Stimulated activated CD8-positive, alpha-beta memory T cell treated with anti-CD3 and anti-CD28 coated beads, Interleukin-12 subunit alpha, Interleukin-12 subunit beta, amount 100 ng/mL, for 24 hours (primary cell): ENCODE results near the gene GPR152.
"Not testable (repeated sequence)": the region's sequence is repeated elsewhere in the genome, so short reads cannot be mapped to it uniquely, and the experiment has no call there.

Experiments used
- DNase-seq: peaks from one replicate; pipeline ENCODE4 v3.0.0-alpha.2; 2020; ENCODE audit errors: extremely low read depth

The GPR152 gene

GRCh38 chr11:67489885-67490726, 37.6 kb upstream of the GPR152 start:
- no peak for DNase-seq

DNA sequence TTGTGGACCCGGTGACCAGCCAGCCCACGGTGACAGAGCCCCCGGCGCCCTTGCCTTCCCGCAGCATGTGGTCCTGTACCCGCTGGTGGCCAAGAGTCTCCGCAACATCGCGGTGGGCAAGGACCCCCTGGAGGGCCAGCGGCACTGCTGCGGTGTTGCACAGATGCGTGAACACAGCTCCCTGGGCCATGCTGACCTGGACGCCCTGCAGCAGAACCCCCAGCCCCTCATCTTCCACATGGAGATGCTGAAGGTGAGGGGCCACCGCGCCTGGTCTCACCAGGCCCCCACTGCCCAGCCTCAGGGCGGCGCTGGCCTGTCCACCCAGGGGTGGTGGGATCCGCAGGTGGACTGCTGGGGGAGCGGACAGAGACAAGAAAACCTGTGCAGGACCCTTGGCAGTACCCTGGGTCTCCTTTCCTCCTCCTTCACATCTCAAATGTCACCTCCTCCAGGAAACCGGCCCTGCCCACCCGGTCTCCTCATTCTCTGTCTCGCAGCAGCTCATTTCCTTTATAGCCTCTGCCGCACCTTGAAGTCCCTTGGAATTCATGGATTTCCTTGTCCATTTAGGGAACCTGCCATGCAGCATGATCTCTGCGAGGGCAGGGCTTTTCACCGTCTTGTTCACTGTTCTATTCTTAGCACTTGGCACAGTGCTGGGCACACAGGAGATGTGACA, 36.8 kb upstream of the GPR152 start:
- DNase-seq = no peak

DNA sequence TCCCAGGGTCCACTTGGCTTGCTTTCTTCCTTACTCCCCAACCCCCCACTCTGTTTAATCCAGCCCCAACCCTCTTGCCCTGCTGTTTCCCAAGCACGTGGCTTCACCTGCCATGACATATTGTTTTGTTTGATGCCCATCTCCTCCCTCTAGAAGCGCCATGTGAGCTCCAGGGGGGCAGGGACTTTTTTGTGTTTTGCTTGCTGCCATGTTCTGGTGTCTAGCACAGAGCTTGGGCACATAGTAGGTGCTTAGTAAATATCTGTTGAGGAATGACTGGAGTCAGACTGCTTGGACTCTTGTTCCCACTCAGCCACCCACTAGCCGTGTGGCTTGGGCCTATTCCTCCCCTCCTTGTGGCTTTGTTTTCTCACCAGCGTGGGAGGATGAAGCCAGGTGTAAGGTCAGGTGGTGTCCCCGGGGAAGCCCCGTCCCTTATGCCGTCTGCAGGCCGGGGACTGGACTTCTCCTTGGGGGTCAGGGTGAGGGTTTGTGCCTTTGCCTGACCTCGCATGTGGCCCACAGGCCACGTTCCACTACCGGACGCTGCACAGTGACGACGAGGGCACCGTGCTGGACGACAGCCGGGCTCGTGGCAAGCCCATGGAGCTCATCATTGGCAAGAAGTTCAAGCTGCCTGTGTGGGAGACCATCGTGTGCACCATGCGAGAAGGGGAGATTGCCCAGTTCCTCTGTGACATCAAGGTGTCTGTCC, 34.1 kb upstream of the GPR152 start:
- DNase-seq = no peak

DNA sequence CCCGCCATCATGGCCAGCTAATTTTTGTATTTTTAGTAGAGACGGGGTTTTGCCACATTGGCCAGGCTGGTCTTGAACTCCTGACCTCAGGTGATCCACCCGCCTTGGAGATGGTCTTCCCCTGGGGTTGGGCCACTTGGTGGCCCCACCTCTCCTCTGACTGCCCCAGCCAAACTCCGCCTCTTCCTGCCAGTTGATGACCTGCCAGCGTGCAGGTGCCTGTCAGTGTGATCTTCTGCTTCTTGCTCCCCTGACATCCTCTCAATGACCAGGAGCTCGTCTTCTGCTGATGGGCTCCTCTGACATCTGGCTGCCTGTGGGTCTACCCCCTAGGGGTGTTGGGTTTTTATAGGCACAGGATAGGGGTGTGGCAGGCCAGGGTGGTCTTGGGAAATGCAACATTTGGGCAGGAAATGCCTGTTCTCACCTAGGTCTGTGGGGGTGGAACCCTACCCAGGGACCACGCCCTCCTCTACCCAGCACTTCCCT, 33.4 kb upstream of the GPR152 start:
- DNase-seq = not testable (repeated sequence)

DNA sequence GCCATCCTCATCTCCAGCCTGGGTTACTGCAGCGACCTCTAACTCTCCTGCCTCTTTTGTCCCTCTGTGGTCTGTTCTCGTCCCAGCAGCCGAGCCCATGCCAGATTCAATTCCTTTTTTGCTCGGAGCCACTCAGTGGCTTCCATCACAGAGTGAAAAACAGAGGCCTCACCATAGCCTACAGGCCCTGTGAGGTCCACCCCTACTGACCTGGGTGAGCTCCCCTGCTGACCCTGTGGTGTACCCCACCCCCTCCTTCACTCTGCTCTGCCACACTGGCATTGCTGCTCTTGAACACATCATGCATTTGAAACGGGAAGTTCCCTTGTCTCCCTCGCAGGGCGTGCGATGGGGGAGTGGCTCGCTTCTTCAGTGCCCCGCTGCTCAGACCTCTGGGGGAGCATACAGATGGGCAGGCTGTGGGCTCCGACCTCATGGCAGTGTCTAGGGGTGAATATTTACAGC, 32.4 kb upstream of the GPR152 start:
- DNase-seq = no peak

DNA sequence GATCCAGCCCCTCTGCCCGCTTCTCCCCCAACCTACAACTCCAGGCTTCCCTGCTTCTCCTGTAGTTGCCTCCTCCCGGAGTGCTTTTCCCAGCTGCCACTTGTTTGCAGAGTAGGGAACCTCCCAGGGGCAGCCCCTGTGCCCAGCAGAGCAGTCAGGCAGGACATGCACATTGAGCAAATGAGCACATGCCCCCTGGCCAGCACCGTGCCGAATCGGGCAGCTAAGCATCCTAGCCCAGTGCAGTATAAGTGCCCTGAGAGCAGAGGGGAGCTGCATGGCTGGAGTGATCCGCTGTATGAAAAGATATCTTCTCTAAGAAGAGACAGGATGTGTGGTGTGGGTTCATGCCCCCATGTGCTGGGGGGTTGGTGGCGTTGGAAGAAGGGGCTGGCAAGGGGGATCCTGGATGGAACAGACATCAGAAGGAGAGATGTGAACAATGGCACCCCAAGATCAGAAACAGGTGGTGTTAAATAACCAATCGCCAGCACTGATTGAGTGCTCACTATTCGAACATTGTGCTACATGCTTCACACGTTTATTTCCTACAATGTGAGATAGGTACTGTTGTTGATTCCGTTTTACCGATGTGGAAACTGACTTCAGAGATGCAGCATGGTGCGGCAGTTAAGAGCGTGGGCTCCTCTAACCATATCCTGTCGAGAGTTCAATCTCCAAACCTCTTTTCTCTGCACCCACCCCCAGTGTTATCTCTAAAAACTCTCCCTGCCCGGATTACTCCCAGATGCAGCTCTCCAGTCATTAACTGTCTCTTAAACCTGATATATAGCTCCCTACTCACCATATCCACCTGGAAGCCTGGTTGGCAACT, 31.5 kb upstream of the GPR152 start:
- DNase-seq = no peak

GRCh38 chr11:67482827-67483798, 30.6 kb upstream of the GPR152 start, which contains the start of gene AIP:
AIP (plus strand) TSS chr11:67483026; CDS start chr11:67483159, 133 bp downstream.
- peak; percentile 92 for DNase-seq

- DNase-seq = no peak
These were observed 29.8 kb upstream of the GPR152 start for GRCh38 chr11:67482275-67482826.

- not testable (repeated sequence) for DNase-seq
These were observed 25.0 kb upstream of the GPR152 start for GRCh38 chr11:67477344-67478050.

- not testable (repeated sequence) for DNase-seq
These were observed 24.2 kb upstream of the GPR152 start for GRCh38 chr11:67476692-67477091.

GRCh38 chr11:67472882-67473281, 20.4 kb upstream of the GPR152 start:
- no peak for DNase-seq

DNA sequence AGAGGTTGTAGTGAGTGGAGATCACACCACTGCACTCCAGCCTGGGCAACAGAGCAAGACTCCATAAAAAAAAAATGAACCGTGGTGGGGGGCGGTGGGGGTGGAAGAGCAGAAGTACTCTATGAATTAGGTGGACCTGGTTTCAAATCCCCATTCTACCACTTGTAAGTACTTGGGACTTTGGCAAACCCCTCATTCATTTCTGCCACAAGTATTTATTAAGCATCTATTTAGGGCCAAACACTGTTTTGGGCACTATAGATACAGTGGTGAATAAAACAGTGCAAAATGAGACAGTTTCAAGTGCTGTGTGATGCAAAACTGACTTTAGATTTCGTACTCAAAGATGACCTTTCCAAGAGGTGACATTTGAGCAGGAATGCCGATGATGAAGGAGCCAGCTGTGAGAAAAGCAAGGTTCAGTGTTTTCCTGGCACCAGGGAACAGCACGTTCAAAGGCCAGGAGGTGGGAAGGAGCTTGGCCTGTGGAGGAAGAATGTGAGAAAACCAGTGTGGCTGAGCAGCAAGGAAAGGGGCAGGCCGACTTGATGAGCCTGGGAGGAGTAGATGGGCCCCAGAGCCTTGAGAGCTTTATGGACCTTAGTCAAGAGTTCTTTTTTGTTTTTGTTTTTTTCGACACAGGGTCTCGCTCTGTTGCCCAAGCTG, 17.9 kb upstream of the GPR152 start:
- DNase-seq = no peak

DNA sequence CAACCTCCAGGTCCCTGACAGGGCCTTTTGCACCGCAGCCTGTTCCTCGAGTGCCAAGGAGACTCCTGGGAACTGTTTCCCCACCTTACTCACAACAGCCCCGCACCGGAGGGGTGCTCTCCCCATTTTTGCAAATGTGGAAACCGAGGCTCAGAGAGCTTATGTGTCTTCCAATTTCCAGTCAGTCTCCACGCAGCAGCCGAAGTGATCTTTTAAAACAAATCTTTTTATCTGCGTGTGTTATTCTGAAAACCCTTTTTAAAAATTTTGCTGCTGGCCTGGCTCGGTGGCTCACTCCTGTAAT, 16.9 kb upstream of the GPR152 start:
- DNase-seq = no peak

DNA sequence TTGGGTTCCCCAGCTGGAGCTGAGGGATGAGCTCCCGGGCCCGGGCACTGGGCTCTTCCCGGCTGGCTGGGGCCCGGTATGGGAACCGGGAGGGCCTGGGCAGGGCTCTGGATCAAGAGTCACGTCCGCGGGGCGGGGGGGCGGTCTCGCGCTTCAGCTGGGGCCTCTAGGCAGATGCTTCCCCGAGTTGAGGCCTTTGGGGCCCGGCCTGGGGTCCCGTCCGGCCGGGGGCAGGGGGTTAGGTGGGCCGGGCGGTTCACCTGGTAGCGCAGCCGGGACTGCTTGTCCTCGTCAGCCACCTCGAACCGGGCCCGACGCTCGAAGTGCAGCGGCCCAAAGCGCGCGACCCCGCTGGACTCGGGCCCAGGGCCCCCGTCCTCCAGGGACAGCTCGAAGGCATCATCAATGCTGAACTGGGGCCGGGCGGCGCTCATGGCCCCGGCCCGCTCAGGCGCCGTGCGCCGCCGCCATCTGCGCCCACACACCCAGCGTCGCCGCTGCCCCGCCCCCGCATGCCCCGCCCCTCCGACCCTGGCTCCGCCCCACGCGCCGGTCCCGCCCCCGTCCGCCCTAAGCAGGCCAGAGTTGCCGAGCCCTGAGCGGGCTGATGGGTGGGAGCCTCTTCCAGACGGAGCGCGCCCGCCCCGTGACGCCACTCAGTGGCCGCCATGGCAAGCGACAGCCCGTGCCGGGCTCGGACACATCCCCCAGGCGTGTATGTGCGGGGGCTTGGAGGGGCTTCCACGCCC, 16.4 kb upstream of the GPR152 start, which contains the start of gene TMEM134:
Gene TMEM134, minus strand, starts transcription at position 493 of the 749 bp plus-strand sequence. Its CDS starts 59 bp downstream, at position 434.
- peak; percentile 81 for DNase-seq

GRCh38 chr11:67468456-67468758, 15.9 kb upstream of the GPR152 start:
- DNase-seq = no peak

DNA sequence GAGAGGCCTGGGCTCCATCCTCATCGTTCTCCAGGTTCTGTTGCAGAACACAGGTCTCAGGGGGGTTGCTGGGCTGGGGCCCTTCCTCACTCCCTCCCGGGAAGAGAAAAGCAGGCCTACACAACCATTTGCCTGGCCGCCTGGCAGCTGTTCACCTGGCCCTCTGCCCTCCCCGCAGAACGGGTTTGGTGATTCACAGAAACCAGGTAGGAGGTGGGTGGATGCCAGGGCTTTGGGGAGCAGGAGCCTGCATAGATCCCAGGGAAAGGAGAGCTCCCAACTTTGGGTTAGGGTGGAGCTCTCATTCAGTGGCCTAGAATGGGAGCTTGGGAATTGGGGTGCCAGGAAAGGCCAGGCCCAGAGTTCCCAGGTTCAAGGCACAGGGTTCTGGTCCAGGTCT, 15.5 kb upstream of the GPR152 start:
- DNase-seq = no peak

DNA sequence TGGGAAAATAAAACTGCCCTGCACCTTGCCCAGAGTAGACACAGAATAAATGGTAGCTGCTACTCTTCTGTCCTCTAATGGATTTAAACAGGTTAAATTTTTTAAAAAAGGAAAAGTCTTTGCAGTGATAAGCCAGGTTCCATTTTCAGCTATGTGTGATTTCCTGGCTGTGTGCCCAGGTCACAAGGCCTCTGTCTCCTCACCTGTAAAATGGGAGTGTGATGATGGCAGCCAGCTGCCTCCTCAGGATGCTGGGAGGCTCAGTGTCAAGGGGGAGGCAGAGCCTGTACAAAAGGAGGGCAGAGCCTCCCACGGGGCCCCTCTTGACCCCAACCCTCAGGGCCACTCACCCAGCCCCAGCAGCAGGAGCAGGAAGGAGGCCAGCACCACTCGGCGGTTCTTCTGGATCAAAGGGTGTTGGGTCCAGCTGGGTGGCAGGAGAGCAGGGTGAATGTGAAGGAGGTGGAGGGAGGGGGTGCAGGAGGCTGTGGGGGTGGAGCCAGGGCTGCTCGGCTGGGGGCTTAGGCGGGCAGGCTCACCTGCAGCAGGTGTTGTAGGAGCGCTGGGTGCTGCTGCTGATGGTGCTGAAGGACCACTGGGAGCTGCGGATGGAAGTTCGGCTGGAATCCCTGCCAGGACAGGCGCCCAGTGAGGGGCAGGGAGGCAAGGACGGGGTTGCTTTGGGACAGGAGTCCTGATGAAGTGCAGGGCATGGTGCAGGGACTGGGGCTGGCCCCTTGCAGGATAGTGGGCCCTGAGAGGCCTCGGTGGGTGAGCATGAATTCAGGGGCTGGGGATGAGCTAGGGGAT, 14.6 kb upstream of the GPR152 start:
- no peak for DNase-seq
